HepG2 (cell line): ENCODE data around the gene HNRNPA2B1. TPM values are rescaled to one million over a fixed set of nuclear protein-coding genes. Genes with fewer than 3 reads are reported as not detected.

ENCODE experiments used
- ATAC-seq: fragments of 200-7000 bp; cut with Tn5 transposase; 3 replicates; pipeline ENCODE4 v1.9.1; 2020; ENCODE audit warnings: mild to moderate bottlenecking, moderate library complexity
- BruUV-seq: library from RNA; stranded (reverse); fragments of 400-500 nt; replicated peaks from 2 replicates; lab custom pipeline; 2021; lab: Mats Ljungman, UMichigan
- CTCF ChIA-PET: fragments of 300-600 bp; formaldehyde crosslinking; extraction: SDS; loops from one replicate; lab custom pipeline; 2021; ENCODE audit warnings: low total read pairs, inconsistent platforms, low intra/inter-chr PET ratio; lab: Yijun Ruan, JAX
- POLR2A ChIA-PET: fragments of 350-600 bp; sonication (Branson Sonifier 250); formaldehyde crosslinking; loops from one replicate; lab custom pipeline; 2020; ENCODE audit warnings: antibody characterized with exemption, inconsistent platforms; lab: Yijun Ruan, JAX
- DNase-seq: peaks from one replicate; pipeline ENCODE4 v3.0.0-alpha.2; 2015; ENCODE audit warnings: low spot score
- FAIRE-seq: peaks from 3 replicates; lab custom pipeline; 2011; peaks lifted over from hg19 to GRCh38; lab: Jason Lieb, UNC
- H2AFZ ChIP-seq: one replicate; pipeline ENCODE4 v1.6.1; 2011; ENCODE audit warnings: low read length, inconsistent platforms
- H3K27ac ChIP-seq: fragments of 300-600 bp; 3 replicates; pipeline ENCODE4 v1.8.0; 2011; ENCODE audit warnings: mixed run types, mild to moderate bottlenecking, mixed read lengths, low read length, inconsistent platforms; ENCODE audit not compliant: insufficient read depth; ENCODE audit errors: extremely low read length
- H3K27me3 ChIP-seq, 2 experiments: fragments of 200-600 bp in 1 of 2; 2 replicates in 1 of 2; 3 replicates in 1 of 2; pipeline versions ENCODE4 v1.6.0 to v1.8.0; 2011; ENCODE audit warnings: low read length in 2 of 2, mild to moderate bottlenecking in 2 of 2, moderate library complexity in 2 of 2, inconsistent platforms in 1 of 2; ENCODE audit not compliant: insufficient read depth in 2 of 2, control insufficient read depth in 1 of 2
- H3K36me3 ChIP-seq, 2 experiments: fragments of 200-600 bp in 1 of 2; replicated peaks in 1 of 2; 2 replicates in 1 of 2; 3 replicates in 1 of 2; pipeline versions ENCODE4 v1.5.1 to v1.8.0; 2011; ENCODE audit warnings: low read length in 2 of 2, inconsistent platforms in 1 of 2; ENCODE audit not compliant: insufficient read depth in 2 of 2, control insufficient read depth in 1 of 2
- H3K4me1 ChIP-seq: 2 replicates; pipeline ENCODE4 v1.5.1; 2012; ENCODE audit warnings: low read length, inconsistent platforms; ENCODE audit not compliant: insufficient read depth
- H3K4me2 ChIP-seq: 2 replicates; pipeline ENCODE4 v1.6.0; 2011; ENCODE audit warnings: low read depth, low read length, inconsistent platforms
- H3K4me3 ChIP-seq, 3 experiments: fragments of 200-600 bp in 1 of 3; sonication (generic), shearing (Covaris generic) in 1 of 3; replicated peaks in 1 of 3; 2 replicates each; pipeline ENCODE4 v1.5.1; 2011 to 2016; ENCODE audit warnings: low read length in 3 of 3, inconsistent platforms in 2 of 3, low read depth in 2 of 3, mild to moderate bottlenecking in 2 of 3, control low read depth in 1 of 3, mixed read lengths in 1 of 3; ENCODE audit not compliant: insufficient read depth in 1 of 3
- H3K79me2 ChIP-seq: one replicate; pipeline ENCODE4 v1.6.1; 2011; ENCODE audit warnings: low read length, inconsistent platforms; ENCODE audit not compliant: insufficient read depth
- H3K9ac ChIP-seq: 2 replicates; pipeline ENCODE4 v1.6.0; 2011; ENCODE audit warnings: mild to moderate bottlenecking, low read depth, low read length, inconsistent platforms; ENCODE audit not compliant: insufficient read depth
- H3K9me3 ChIP-seq: 2 replicates; pipeline ENCODE4 v1.5.1; 2012; ENCODE audit warnings: mild to moderate bottlenecking, low read length
- H4K20me1 ChIP-seq: 2 replicates; pipeline ENCODE4 v1.6.0; 2011; ENCODE audit warnings: inconsistent platforms, mild to moderate bottlenecking, low read length, moderate library complexity; ENCODE audit not compliant: insufficient read depth
- AGO2 ChIP-seq: fragments of 200-400 bp; formaldehyde crosslinking; optimal IDR thresholded peaks from 2 replicates; pipeline ENCODE3; 2017; ENCODE audit warnings: mild to moderate bottlenecking, low read depth, low read length, moderate library complexity
- ATF4 ChIP-seq, 2 experiments: fragments of 450-650 bp in 1 of 2; sonication (generic) in 1 of 2; formaldehyde crosslinking; IDR thresholded peaks; 2 replicates each; pipeline versions ENCODE4 v1.5.0 to v1.8.0; 2020 to 2022; ENCODE audit warnings: mild to moderate bottlenecking in 1 of 2, missing genetic modification reagents in 1 of 2
- CEBPB ChIP-seq: IDR thresholded peaks from 2 replicates; pipeline ENCODE4 v1.6.1; 2011; ENCODE audit warnings: low read depth, low read length, improper control_type of control experiment, borderline replicate concordance
- CEBPG ChIP-seq: IDR thresholded peaks from 2 replicates; pipeline ENCODE4 v1.6.1; 2016
- FOXA3 ChIP-seq: IDR thresholded peaks from 2 replicates; pipeline ENCODE4 v1.6.1; 2016; ENCODE audit warnings: missing genetic modification reagents, missing compliant biosample characterization
- HMGXB3 ChIP-seq: sonication (generic); formaldehyde crosslinking; IDR thresholded peaks from 2 replicates; pipeline ENCODE4 v1.4.0; 2020; ENCODE audit warnings: missing genetic modification reagents, borderline replicate concordance
- MAFF ChIP-seq: IDR thresholded peaks from 2 replicates; pipeline ENCODE4 v1.6.1; 2011; ENCODE audit warnings: low read depth, low read length, improper control_type of control experiment
- PAF1 ChIP-seq: IDR thresholded peaks from 2 replicates; pipeline ENCODE4 v1.6.1; 2016; ENCODE audit warnings: missing genetic modification reagents, missing compliant biosample characterization
- PLRG1 ChIP-seq: fragments of 450-650 bp; conservative IDR thresholded peaks from 2 replicates; pipeline ENCODE4 v1.6.1; 2016
- POLR2A ChIP-seq, 2 experiments: IDR thresholded peaks; 2 replicates each; pipeline ENCODE4 v1.6.1; 2011; ENCODE audit warnings: low read depth in 2 of 2, low read length in 2 of 2, mild to moderate bottlenecking in 1 of 2, moderate library complexity in 1 of 2; ENCODE audit not compliant: insufficient read depth in 1 of 2
- POLR2AphosphoS5 ChIP-seq: IDR thresholded peaks from 2 replicates; pipeline ENCODE4 v1.6.1; 2012; ENCODE audit warnings: low read depth, low read length
- POLR2G ChIP-seq: fragments of 200-400 bp; formaldehyde crosslinking; IDR thresholded peaks from 2 replicates; pipeline ENCODE4 v1.6.1; 2018; ENCODE audit warnings: mild to moderate bottlenecking, low read depth, low read length, moderate library complexity
- RBFOX2 ChIP-seq: fragments of 200-400 bp; formaldehyde crosslinking; IDR thresholded peaks from 2 replicates; pipeline ENCODE4 v1.6.1; 2017; ENCODE audit warnings: low read depth, mild to moderate bottlenecking, low read length
- RBM22 ChIP-seq: fragments of 200-400 bp; formaldehyde crosslinking; optimal IDR thresholded peaks from 2 replicates; pipeline ENCODE3; 2017; ENCODE audit warnings: mild to moderate bottlenecking, low read length, moderate library complexity
- SNRNP70 ChIP-seq: fragments of 200-400 bp; formaldehyde crosslinking; IDR thresholded peaks from 2 replicates; pipeline ENCODE4 v1.6.1; 2017; ENCODE audit warnings: mild to moderate bottlenecking, low read depth, low read length, moderate library complexity
- TAF15 ChIP-seq: fragments of 200-400 bp; formaldehyde crosslinking; IDR thresholded peaks from one replicate; pipeline ENCODE4 v1.6.1; 2018; ENCODE audit warnings: mild to moderate bottlenecking, low read depth, low read length; ENCODE audit not compliant: poor library complexity, severe bottlenecking
- ZNF614 ChIP-seq: IDR thresholded peaks from 2 replicates; pipeline ENCODE4 v1.6.1; 2018; ENCODE audit warnings: missing biosample characterization, missing genetic modification reagents, inconsistent platforms, borderline replicate concordance
- ZNF773 ChIP-seq: sonication (generic); formaldehyde crosslinking; IDR thresholded peaks from 2 replicates; pipeline ENCODE4 v1.4.0; 2020; ENCODE audit warnings: missing genetic modification reagents, borderline replicate concordance
- WGBS: methylation state at CpG from one replicate; pipeline ENCODE4 v1.1.6; 2017; ENCODE audit warnings: low lambda C conversion rate; 5-methylcytosine and 5-hydroxymethylcytosine counted together
- in situ Hi-C: cut with HindIII; loops from 2 replicates; pipeline ENCODE4 v1.10.0; 2017; ENCODE audit warnings: low pct_unique_long_range_greater_than_20kb; ENCODE audit not compliant: extremely low pct_ligation_motif_present
- intact Hi-C: fragments of 100-400 bp; cut with micrococcal nuclease; formaldehyde crosslinking; loops from one replicate; pipeline ENCODE4 v1.10.0; 2022; ENCODE audit not compliant: unreplicated experiment
- polyA plus RNA-seq, 8 experiments: library from polyadenylated mRNA; depleted of rRNA in 3 of 8; stranded (reverse) in 7 of 8; unstranded in 1 of 8; fragments of >200 nt; fragmentation: Illumina TruSeq in 4 of 8; extraction: Trizol in 4 of 8; gene quantifications; 2 replicates each; pipeline versions ENCODE4 v1.2.1 to v1.2.3, GENCODE V29; 2011 to 2016; ENCODE audit warnings: low read depth in 4 of 8, missing spikeins in 1 of 8, mixed read lengths in 1 of 8; ENCODE audit not compliant: insufficient read depth in 1 of 8
- total RNA-seq, 5 experiments: library from RNA; depleted of rRNA; stranded (reverse); fragments of >200 nt; fragmentation: Illumina TruSeq; extraction: Trizol; gene quantifications; 2 replicates each; pipeline ENCODE4 v1.2.3, GENCODE V29; 2016; ENCODE audit warnings: low read depth in 1 of 5

Gene HNRNPA2B1
- total and polyA plus RNA-seq, 2 of the 13 experiments (the other 11 are each of a cell fraction or from before 2014, with no cell fraction given): 193 to 412 TPM

DNA sequence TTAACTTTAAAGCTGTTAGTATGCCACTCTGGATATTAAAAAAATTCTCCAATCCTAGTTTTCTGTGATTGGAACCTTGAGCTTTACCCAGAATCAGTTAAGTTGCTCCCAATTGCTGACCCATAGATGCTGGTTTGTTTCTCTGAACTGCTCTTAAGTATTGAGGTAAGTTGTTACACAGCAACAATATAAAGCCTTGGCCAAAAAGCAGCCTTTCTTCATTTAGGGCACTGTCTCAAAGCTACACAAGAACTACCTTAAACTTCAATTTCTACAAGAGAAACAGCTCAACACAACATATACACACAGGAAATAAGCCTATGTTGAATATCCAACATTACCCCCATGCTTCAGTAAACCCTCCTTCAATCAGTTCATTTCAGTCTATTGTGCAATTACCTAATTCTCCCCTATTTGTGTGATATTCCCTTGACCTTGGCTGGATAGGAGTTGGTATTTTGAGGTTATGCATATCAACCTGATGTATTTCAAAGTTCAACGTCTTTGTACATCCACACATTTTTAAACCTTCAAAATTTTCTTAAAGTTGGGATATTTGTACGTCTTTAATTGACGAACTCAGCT lies 11.5 kb downstream of the HNRNPA2B1 start:
- Histone ChIP-seq H3K27me3 (no peaks in the 10 kb centered on the region), H3K9me3 (no peaks in the 10 kb centered on the region), H3K4me2 (no peak overlapping the region), H2AFZ (no peak overlapping the region), H3K9ac (no peak overlapping the region), H3K79me2 (peaks cover 13% of the 10 kb centered on the region), H3K36me3 (peaks cover 13 to 43% of the 10 kb centered on the region in 2 experiments), H3K4me3 (no peak overlapping the region), H3K27ac (no peak overlapping the region), H3K4me1 (peaks cover 20% of the 10 kb centered on the region), H4K20me1 (peaks cover 73% of the 10 kb centered on the region)
- intact Hi-C loops: no loop called here
- CTCF ChIA-PET: no interaction called here
- no peak for DNase-seq
- in situ Hi-C loops: loop anchor here (10.0 kb wide), 1 partner anchor 94 kb away; no protein-coding TSS in a partner anchor
- no TSS peak for BruUV-seq
- POLR2A ChIA-PET: interaction anchor here (1.2 to 3.4 kb wide), 6 partner anchors 9 to 37 kb away, joined by 4 to 40 read pairs (median 10); partner anchors contain the start of genes CBX3, HNRNPA2B1 and NFE2L3
- no peak for ATAC-seq
- WGBS: 96% methylated on average over 3 of the region's 3 CpGs
- no peak for FAIRE-seq
- TF ChIP-seq HMGXB3 (no peak), SNRNP70 (0 out of 2 replicates have a peak, but pooled peaks have one; percentile 69), ZNF614 (CRISPR knock-in tag) (no peak), PAF1 (CRISPR knock-in tag) (peak; percentile 57; the same call in 1 of the 2 replicates), CEBPB (peak; percentile 76), FOXA3 (no peak), ZNF773 (CRISPR knock-in tag) (no peak), AGO2 (peak; percentile 73), ATF4 (CRISPR knock-in tag; IDR thresholded peaks at IDR 0.05) (0 out of 4 replicates have a peak, but pooled peaks of 1 of the 2 experiments have one; percentile 2), POLR2G (peak; percentile 46), RBM22 (peak; percentile 59), MAFF (no peak), CEBPG (CRISPR knock-in tag) (peak; percentile 24; the same call in 1 of the 2 replicates), PLRG1 (no peak), POLR2AphosphoS5 (peak; percentile 50), RBFOX2 (peak; percentile 65), POLR2A (IDR thresholded peaks at IDR 0.05; ENCODE audit: insufficient read depth in 1 of 2, low read depth in 2 of 2, low read length in 2 of 2) (0 out of 4 replicates have a peak, but pooled peaks of 1 of the 2 experiments have one; percentile 12), TAF15 (no peak)
